Measurements from ENCODE around the gene PHEX.

The PHEX gene

GRCh38 chrX:22296871-22297270 is 264.7 kb downstream of the PHEX start:
- peaks cover 30% of the 10 kb centered on the region for H3K4me1 Mint-ChIP-seq
- DNase-seq, result no peak
- no peak overlapping the region for H3K4me3 Mint-ChIP-seq
- H3K27ac Mint-ChIP-seq, result no peak overlapping the region
- no peaks in the 10 kb centered on the region for H3K36me3 Mint-ChIP-seq (ENCODE audit: low read depth)
- TF ChIP-seq CTCF (IDR thresholded peaks at IDR 0.05), result no peak
- H3K27me3 Mint-ChIP-seq (ENCODE audit: low read depth, poor library complexity), result peaks cover 4% of the 10 kb centered on the region
- peaks cover 4% of the 10 kb centered on the region for H3K9me3 Mint-ChIP-seq

GRCh38 chrX:22300130-22300529 is 268.0 kb downstream of the PHEX start:
- DNase-seq, result no peak
- H3K4me3 Mint-ChIP-seq, result peak overlapping the region; percentile 48

More at GRCh38 chrX:22300130-22300529, 268.0 kb downstream of the PHEX start:
- no peaks in the 10 kb centered on the region for H3K36me3 Mint-ChIP-seq (ENCODE audit: low read depth)
- TF ChIP-seq CTCF (IDR thresholded peaks at IDR 0.05), result no peak
- H3K4me1 Mint-ChIP-seq, result peaks cover 26% of the 10 kb centered on the region
- H3K27ac Mint-ChIP-seq, result peak overlapping the region; percentile 67
- H3K9me3 Mint-ChIP-seq, result peaks cover 8% of the 10 kb centered on the region
- H3K27me3 Mint-ChIP-seq (ENCODE audit: low read depth, poor library complexity), result no peaks in the 10 kb centered on the region

Data from nephron progenitor cell (in vitro differentiated cells).